ENCODE results near the gene ANKRD13A.
"Not testable (repeated sequence)": the region's sequence is repeated elsewhere in the genome, so short reads cannot be mapped to it uniquely, and the experiment has no call there.

Gene ANKRD13A

DNA sequence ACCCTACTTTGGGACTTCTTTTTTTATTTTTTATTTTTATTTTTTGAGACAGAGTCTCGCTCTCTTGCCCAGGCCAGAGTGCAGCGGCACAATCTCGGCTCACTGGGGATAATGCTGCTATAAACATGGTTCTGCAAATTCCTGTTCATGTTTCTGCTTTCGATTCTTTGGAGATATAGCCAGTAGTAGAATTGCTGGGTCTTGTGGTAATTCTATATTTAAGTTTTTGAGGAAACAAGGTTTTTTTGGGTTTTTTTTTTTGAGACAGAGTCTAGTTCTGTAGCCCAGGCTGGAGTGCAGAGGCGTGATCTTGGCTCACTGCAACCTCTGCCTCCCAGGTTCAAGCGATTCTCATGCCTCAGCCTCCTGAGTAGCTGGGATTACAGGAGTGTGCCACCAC lies 89.0 kb downstream of the ANKRD13A start:
- DNase-seq: not testable (repeated sequence)

DNA sequence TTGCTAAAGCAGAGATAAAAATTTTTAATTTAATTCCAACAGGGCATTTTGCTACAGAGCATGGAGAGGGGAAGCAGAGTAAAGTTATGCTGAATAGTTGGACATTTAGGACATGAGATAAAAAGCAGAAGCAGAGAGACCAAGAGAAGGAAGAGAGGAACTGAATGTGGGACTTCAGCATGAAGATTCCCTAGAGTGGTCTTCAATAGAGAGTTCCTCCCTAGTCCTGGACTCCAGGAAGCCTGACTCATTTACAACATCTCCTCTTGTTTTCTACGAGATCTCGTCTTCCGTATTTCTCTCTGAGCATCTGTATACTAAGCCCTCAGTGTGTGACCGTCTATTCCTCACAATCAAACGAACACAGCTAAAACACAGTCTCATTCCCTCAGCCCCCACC lies 89.7 kb downstream of the ANKRD13A start:
- no peak for DNase-seq

Measured in cortex of kidney (tissue), 1 donor.